Renal cortex interstitium (tissue), 11 donors: ENCODE data around the gene TARS1. TPM values are rescaled to one million over a fixed set of nuclear protein-coding genes. Genes with fewer than 3 reads are reported as not detected.

Source experiments
- DNase-seq, 11 donors: peaks; one replicate each; pipeline ENCODE4 v3.0.0-alpha.2; 2013; ENCODE audit warnings: low read depth in 9 of 11, low spot score in 4 of 11; ENCODE audit errors: extremely low read depth in 1 of 11
- polyA plus RNA-seq, 3 donors: library from polyadenylated mRNA; unstranded; fragments of 120-200 nt; gene quantifications; one replicate each; pipeline ENCODE4 v1.2.1, GENCODE V29; 2013; ENCODE audit not compliant: insufficient read length in 3 of 3

Gene TARS1
- polyA plus RNA-seq, 3 donors = 133 to 147 (median 139) TPM

DNA sequence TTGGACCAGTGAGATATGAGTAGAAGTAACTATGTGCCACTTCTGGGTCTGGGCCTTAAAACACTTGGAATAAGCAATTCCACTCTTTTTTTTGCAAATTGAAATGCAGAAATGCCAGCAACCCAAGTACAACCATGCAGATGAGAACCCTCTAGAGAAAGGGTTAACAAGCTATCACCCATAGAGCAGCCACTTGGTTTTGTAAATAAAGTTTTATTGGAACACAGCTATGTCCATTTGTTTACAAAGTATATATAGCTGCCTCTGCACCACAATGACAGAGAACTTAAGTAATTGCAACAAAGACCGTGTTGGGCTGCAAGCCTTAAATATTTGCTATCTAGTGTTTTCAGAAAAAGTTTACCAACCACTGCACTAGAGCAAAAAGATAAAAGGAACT lies 9.8 kb upstream of the TARS1 start:
- no peak for DNase-seq

DNA sequence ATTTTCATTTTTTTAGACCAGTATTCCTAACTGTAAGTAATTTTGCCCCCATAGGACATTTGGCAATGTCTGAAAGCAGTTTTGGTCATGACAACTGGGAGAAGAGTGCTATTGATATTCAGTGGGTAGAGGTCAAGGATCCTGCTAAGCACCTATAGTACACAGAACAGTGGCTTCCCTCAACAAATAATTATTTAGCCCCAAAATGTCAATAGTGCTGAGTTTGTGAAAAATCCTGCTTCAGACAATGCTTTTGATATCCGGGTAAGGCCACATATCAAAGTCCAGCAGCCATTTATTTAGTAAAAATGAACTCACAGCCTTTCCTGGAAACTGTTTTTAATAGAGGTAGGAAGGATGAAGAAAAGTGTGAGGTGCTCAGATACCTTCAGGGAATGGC lies 8.1 kb upstream of the TARS1 start:
- DNase-seq = no peak

DNA sequence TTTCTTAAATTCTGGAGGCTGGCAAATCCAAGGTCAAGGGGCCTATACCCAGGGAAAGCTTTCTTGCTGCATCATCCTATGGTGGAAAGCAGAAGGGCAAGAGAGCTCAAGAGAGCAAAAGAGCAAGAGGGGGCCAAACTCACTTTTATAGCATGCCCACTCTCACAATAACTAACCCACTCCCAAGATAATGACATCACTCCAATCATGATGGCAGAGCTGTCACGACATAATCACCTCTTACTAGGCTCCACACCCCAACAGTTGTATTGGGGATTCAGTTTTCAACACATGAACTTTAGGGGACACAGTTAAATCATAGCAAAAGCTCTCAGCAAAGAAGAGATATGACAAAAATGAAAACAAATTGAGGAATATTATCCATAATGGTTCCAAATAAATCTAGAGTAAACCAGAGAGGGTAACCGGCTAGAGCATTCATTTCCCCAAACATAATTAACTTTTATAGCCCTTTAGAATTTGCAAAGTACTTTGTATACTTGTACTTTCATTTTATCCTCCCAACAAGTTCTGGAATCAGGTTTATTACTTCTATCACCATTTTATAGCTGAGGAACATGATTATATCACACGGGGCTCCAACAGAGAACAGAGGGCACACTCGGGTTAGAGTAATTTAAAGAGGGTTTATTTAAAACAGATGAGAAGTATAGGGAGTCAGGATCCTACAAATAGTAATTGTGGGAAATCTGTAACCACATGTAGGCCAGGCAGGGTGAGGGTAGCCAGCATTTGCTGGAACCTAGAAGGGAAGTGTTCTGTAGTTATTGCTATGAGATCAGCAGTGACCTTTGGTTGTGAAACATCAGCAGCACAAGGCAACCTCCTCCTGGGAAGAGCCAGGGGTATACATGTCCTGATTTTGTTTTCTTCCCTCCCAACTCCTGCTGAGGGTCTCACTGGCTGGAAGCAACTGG lies 7.2 kb upstream of the TARS1 start:
- DNase-seq = no peak

DNA sequence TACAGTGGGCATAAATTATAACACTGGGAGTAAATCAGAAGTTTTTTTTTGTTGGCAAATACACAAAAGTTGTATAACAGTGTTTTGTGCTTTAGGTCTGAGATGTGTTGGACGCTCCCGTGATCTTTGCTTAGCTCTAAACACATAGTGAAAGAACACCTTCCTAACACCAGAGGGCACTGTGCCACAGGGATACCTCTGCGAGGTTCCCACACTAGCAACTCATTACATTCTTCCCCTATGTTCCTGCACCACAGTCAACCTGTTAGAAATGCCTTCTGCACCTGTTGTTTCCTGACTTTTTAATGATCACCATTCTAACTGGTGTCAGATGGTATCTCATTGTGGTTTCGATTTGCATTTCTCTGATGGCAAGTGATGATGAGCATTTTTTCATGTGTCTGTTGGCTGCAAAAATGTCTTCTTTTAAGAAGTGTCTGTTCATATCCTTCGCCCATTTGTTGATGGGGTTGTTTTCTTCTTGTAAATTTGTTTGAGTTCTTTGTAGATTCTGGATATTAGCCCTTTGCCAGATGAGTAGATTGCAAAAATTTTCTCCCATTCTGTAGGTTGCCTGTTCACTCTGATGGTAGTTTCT lies 4.8 kb upstream of the TARS1 start:
- peak in 7 of 11 donors; percentile 44 to 76 (median 59) for DNase-seq

DNA sequence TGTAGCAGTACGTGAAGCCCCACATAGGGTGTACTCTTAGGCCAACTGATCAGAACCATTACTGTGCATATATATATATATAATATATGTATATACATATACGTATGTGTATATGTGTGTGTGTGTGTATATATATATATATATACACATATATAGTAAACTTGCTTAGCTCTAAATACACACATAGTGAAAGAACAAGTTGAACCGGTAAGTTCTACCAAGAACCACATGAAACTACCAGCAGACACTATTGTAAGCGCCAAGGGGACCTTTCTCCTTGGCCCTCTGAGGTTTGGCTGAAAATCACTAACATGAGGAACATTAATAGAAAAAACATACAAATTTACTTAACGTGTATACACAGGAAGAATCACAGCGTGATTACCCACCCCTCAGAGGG lies 1.8 kb upstream of the TARS1 start:
- DNase-seq = no peak

DNA sequence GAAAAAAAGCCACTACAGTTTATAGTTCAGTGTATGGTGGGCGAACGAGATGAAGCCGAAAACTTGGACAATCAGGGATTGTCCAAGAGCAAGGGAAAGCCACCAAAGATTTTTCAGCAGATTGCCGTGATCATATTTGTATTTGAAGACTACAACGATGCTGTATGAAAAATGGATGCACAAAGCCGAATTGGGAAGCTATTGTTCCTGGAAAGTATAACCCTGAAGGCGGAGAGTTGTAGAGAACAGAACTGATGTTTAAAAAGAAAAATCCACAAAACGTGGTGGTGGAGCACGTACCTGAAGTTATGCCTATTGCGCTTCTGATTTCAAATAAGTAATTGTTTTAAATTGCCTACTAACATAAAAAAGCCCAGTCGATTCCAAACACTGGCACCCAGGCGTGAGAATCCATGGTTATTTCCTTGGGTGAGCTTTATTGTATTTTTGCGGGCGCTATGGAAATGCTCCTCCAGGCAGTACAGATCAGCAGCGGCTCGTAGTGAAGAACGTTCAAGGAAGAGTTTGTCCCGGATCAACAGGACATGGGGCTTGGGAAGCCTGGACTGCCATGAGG lies 772 bp upstream of the TARS1 start:
- DNase-seq = peak in 3 of 11 donors; percentile 18 to 61 (median 22)

DNA sequence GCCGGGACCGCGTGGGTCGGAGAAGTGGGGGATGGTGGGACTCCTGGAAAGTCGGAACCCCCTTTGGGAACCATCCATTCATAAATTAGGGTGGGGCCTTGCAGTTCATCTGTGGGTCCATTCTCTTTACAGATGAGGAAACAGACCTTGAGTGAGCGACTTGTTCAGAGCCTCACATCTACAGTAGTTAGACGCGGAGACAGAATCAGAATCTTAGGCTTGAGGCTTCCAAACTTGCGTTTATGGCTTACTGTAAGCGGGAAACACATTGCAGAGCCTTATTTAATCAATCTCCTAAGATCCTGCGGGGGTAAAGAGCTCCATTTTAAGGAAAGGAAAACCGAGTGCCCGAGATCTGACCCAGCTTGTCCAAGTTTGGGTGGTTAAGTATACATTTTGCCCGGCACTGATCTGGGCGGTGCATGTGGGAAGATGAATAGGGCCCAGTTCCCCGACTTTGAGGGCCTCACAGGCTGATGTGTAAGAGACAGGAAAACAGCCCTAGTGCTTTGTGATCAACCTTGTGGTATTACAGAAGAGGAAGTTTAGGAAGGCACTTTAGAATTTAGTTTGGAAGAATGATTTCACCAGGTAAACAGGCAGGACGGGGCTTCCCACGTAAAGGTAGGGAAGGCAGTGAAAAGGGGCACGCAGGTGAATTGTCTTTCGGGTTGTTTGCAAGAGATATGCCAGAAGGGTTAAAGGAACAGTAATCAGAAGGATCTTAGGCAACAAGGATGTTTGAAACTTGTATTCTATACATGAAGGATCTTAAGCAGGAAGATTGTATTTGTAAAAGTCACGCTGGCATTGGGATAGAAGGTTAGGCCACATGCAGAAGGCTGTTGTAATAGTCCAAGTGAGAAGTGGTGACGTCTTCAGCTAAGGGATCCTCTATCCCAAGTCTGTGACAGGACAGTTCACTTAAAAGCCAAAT lies 744 bp downstream of the TARS1 start:
- DNase-seq = peak in 3 of 11 donors; percentile 21 to 31 (median 25)

DNA sequence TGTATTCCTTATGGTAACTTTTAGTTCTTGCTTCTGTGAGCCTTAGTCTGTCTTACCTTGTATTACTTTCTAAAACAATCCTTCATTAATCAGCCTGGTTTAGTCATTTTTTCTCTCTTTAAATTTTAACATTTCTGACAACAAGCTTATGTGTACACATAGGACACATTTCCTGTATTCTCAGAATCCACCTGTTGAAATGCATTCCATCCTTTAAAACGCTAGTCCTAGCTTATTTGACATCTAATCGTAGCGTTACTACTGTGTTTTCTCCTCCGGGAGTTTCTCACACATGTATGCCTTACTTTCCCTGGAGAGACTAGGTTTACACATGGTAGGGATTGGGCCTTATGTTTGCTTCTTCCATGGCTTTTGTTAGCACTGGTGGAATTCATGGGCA lies 3.8 kb downstream of the TARS1 start:
- DNase-seq = no peak

DNA sequence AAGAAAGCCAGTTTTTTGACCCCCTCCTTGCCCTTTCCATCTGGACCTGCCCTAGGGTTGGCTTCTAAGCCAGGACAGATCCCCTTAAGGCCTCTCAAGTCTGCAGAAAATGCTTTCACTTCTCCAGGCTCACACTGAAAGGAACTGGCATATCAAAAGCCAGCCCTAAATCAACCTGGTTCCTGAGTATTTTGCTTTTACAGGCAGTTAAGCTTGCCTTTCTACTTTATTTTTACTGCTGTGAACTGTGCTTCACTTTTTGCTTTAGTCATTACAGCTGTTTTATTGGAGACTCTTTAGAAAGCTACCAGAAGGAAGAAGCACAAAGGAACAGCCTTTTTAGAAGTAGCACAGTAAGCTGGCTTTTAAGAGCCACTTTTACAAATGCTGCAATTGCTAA lies 5.0 kb downstream of the TARS1 start:
- DNase-seq = peak in 4 of 11 donors; percentile 16 to 37 (median 28)

DNA sequence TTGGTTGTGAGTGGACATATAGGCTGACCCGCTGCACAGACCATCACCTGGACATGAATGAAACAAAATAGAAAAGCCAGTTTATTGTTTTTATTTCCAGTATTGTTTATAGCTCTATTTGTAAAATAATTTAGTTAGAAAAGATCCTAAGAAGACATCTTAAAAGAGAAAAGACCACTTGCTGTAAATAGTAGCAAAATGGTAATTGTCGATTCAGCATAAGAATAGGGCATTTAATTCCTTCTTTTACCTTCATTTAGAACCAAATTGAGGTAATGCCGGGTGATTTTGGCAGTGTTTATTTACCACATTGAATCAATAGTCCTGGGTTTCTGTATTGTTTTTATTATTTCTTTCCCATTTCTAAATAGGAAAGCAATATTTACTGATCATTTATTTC lies 7.4 kb downstream of the TARS1 start:
- no peak for DNase-seq

DNA sequence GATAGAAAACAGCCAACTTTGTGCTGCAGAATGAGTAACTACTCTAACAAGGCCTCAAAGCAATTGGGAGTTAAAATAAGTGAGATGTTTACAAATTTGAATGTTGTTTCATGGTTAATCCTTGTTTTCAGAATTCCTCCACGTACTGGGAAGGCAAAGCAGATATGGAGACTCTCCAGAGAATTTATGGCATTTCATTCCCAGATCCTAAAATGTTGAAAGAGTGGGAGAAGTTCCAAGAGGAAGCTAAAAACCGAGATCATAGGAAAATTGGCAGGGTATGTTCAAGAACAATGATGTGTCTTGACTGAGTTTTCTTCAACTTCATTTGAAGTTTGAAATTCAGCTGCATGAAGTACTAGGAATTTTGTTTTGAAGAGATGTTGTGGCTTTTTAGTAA lies 16.4 kb downstream of the TARS1 start:
- DNase-seq = no peak

DNA sequence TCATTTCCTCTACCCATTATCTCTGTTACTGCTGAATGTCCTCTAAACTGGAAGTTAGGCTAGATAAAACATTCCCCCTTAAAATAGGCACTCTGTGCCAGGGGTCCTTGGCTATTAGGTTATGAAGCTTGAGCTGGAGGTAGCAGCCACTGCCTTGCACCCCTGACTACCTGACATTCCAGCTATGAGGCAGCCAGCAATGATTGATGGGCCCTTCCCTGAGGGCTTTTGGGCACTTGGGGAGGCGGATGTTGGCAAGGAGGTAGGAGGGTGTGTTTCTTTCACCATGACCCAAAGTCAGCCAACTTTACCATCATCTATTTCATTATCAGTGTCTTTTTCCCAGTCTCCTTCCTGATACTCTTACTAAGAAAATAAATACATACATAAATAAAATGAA lies 17.1 kb downstream of the TARS1 start:
- no peak for DNase-seq

DNA sequence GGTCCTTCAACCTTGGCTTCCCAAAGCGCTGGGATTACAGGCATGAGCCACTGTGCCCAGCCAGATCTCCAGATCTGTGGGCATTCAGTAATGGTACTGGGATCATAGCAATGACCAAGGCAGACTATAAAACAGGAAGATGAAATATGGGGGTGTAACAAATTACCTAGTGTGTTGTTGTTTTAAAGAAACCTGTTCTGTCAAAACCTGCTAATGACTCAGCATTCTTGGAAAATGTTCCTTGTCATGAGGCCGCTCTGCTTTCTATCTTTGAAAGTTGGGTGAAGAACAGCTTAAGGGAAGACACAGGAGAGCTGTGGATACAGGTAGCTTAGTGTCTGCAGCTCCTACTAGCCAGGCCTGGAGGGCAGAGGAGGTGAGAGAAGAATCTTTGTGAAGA lies 19.4 kb downstream of the TARS1 start:
- DNase-seq = no peak

DNA sequence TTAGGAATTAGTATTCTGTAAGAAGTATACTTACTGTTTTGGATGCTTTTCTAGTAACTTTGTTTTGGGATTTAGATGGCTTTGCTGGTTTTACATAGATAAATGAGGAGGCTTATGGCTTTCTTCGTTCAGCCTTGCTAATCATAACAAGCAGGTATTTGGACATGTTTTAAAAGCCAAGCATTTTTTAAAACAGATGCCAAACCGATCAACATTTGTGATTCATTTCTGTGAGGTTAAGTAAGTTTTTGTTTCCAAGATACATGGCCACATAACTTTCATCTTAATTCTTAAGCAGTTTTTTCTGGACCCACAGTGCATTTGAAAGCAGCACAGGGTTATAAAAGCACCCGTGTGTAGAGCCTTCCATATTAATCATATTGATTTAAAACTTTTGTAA lies 21.7 kb downstream of the TARS1 start:
- DNase-seq = no peak

DNA sequence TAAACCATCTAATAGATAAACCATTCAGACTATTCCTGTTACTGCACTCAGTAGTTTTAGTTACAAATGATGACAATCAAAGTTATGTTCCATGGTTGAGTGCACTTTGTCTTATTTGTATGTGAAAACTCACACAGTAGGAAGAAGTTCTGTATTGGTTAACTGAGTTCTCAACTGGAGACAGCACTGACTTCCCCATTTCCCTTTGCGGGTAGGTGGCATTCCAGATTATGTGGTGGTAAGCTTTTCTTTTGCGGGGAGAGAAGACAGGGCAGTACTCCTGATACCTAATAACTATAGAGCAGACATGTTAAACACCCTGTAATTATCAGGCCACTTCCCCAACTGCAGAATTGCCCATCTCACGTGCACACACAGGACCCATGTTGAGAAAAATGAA lies 24.4 kb downstream of the TARS1 start:
- no peak for DNase-seq

DNA sequence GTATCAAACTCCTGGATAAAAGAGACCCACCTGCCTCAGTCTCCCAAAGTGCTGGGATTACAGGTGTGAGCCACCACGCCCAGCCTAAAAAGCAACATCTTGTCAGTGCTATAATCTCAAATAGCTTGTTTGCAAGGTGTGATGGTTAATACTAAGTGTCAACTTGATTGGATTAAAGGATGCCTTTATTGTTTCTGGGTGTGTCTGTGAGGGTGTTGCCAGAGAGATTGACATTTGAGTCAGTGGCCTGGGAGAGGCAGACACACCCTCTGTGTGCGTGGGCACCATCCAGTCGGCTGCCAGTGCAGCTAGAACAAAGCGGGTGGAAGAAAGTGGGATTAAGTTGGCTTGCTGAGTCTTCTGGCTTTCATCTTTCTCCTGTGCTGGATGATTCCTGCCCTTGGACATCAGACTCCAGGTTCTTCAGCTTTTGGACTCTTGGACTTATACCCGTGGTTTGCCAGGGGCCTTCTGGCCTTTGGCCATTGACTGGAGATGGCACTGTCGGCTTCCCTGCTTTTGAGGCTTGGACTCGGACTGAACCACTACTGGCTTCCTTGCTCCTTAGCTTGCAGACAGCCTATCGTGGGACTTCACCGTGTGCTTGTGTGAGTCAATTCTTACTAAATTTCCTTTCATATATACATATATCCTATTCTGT lies 28.1 kb downstream of the TARS1 start:
- DNase-seq = no peak

DNA sequence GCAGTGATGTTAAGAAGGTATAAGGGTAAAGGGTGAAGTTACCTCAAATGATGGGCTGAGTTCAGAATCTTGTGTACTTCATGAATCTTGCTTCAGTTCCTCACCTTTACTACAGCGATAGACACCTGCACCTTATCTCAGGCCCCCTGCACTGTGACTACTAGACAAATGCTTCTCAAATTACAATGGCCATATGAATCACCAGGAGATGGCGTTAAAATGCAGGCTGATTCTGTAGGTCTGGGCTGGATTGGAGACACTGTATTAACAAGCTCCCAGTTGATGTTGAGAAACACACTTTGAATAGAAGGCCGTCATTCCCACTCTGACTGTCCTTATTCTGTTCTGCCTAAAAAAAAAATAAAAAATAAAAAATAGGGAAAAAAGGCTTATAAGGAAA lies 29.8 kb downstream of the TARS1 start:
- peak in 2 of 11 donors; percentile 28 to 35 for DNase-seq

DNA sequence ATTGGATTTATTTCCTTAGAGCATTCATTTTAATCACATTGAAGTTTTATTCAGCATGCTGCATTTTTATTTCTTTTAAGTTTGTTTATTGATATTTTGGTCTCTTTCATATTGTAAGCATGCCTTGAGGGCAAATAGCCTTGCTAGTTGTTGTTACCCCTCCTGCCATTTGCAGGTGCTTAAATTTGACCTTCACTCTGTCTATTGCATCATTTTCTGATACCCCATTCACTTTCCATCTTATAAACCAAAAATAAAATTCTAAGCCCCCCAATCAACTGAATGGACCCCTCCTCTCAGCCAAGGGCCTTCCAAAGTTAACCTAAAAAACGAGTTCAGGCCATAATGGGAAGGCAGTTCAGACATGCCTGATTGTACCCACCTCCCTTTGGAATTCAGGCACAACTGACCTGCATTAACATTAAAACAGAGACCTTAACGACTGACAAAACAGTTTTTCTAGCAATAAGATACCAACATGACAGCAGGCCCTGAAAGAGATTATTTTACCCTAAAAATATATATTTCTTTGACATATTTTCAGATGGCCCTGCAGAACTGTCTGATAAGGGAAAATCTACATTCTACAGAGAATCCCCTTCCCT lies 32.1 kb downstream of the TARS1 start:
- no peak for DNase-seq
